ENCODE results near the gene LPP.

LPP gene

DNA sequence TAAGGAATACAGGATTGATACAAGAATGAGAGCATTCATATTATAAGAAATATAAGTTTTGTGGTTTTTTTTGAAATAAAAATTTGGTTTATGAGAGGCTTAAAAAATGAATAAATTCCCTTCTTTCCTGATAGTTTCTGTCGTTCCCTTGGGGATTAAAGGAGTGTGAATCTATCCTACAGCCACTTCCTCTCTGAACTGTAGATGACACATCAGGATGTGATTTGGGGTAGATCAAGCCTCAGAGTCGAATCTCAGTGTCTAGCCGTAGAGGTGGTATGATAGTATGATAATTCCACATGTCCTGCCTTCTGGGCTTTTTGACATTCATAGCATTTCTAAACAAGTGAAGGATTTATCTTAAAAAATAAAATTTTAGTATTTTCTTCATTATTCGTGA lies 343.1 kb downstream of the LPP start:
- no peak for DNase-seq

DNA sequence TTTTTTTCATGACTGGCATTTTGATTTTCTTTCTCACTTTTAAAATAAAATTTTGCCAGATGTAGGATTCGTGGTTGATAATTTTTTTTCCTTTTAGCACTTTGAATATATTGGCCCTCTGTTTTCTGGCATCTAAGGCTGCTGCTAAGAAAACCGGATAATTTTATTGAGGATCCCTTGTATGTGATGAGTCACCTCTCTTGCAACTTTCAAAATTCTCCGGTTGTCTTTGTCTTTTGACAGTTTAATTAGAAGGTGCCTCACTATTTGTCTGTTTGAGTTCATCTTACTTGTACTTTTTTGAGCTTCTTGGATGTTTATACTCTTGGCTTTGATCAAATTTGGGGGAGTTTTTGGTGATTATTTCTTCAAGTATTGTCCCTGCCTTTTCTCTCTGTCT lies 349.7 kb downstream of the LPP start:
- no peak for DNase-seq

DNA sequence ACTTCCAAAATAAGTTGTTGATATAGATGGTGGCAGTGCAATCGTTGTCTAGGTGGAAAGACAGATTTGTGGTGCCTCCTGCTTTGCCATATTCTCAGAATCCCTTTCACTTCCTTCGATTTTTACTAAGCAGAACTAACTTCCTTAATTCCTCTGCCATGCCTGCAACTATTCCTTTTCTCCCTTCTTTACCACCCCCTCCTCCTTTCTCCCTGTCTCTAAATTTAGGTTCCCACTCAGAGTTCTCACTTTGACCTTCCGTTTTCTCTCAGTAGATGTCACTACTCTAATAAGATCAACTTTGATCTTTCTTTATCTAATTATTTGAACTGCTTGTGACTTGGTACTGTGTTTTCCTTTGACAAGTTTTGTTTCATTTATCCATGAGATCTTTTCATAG lies 351.2 kb downstream of the LPP start:
- DNase-seq = no peak

DNA sequence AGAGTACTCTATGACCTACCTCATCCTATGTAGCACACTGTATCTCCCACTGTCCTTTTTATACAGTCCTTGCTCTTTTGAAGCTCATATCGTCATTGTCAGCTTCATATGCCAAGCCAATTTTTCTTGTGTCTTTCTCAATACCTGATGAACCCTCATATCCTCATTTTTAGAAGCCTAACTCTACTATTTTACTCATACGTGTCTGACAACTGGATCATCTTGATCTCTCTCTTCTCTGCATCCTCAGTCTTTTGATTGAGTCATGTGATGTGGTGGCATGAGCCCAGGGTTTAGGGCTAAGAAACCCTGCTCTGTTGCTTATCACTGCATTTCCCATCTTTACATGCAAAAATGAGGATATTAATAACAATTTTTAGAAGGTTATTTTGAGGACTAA lies 352.0 kb downstream of the LPP start:
- DNase-seq = no peak

DNA sequence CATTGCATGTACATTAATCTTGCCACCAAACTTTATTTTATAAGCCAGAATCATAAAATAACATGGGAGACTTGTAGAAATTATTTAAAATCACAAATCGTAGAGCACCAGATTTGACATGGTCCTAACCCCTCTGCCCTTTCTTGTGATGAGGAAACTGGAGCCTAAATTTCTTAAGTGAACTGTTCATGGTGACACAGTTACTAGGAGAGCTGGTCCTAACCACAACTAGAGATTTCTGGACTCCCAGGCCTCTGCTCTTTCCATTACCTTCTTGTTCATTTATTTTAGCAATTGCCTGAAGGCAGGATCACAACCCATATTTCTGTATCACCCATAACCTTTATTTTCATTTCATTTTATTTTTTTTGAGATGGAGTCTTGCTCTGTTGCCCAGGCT lies 352.5 kb downstream of the LPP start:
- DNase-seq = no peak

DNA sequence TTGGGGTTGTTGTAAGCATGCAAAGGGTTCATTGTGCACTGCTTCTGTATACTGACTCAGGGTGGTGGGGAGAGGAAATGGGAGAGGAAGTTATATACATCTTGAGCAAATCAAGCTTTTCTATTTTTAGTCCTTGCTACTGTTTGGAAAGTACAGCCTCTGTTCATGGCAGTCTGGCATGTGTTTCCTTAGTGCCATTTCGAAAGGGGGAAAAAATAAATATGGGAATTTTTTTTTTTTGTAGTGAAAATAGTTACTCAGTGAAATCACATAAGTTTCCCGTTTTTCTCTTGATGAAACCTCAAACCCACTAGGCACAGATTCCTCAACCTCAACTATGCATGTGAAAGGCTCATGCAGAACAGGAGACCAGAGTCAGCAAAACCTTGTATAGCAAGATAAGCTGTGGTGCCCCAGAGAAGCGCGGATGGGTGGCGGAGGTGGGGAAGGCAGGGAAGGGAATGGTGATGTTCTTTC lies 353.3 kb downstream of the LPP start:
- no peak for DNase-seq

DNA sequence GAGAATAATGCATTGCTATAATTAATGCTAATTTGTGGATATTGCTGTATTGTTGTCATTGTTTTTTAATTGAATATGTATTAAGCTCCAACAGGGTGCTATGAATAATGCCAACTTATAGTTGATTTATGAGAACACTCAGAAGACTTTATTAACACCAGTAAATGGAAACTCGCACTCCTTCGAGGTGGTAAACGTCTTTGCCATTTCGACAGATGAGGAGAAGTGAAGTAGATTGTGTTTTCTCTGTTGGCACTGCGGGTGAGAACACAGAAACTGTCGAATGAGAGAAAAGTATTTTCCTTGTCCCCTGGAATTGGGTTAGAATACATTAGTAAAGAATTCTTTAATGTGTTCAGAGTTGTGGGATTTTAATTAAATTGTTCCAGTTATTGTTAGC lies 354.5 kb downstream of the LPP start:
- DNase-seq = no peak

DNA sequence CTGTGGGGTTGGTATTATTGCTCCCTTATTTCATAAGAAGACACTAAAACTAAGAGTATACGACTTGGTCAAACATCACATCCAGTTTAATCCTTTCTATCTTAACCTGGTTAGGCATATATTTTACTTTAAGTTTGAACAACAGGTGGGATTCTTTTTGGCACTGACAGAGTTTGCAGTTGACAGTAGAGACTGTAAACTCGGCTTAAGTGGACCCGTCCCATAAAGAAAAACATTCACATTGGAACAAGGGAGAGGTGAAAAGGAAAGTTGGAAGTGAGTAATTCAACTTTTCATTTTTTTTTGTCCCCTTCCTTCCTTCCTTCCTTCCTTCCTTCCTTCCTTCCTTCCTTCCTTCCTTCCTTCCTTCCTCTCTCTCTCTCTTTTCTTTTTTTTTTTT lies 355.4 kb downstream of the LPP start:
- no peak for DNase-seq

DNA sequence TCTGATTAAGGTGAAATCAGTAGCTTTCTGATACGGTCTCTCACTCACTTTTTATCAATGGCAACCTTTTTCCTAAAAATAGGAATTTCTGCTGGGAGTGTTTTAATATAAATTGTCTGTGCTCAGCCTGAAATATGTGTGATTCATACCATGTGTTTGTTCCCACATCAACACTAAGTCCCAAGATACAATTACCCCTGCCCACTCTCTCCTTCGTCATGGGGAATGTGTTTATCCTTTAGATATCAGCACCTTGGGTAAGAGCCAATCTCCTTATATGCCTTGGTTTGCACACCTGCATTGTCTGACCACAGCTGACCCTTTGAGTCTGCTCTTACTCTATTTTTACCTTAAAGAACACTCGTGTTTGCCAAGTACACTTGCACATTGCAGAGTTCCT lies 356.4 kb downstream of the LPP start:
- DNase-seq = peak; percentile 62

DNA sequence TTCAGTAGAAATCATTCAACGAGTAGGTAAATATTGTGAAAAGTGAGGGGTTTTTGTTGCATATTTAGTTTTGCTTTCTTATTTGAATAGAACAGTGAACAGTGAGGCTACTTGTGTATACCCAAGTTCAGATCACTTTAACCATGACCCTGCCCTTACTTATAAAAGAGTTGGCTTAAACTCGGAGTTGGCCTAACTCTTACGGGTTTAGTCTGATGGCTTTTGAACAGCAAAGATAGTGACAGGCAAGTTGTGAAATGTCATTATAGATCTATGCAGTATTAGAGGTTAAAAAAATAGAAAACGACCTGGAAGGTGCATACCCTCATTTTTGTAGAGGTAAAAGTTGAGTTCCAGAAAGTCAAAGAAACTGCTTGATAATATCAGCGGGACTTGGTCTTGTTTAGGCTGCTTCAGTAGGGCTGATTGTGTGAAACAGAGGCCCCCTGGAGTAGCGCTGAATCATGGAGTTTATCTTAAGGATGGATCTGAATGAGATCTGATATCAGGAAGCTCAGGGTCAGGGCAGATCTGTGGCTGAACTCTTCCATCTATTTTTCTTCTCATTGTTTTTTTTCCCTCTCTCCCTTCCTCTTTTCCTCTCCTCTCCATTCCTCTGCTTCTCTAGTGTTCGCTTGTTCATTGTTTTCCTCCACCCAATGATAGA lies 359.8 kb downstream of the LPP start:
- DNase-seq = no peak

DNA sequence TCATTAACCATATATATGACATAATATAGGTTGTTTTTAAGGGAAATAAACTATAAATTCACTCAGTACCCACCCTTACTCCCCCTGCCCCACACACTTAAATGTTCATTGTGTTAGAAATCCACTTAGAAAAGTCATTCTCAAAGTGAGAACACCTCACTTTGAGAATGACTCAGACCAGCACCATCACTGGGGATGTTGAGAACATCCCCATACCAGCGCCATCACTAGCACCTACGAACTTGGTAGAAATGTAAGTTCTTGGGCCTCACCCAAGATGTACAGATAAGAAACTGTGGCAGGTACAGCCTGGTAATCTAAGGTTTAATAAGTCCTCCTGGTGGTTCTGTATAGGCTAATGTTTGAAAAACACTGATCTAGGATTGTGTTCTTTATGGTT lies 362.6 kb downstream of the LPP start:
- DNase-seq = no peak

DNA sequence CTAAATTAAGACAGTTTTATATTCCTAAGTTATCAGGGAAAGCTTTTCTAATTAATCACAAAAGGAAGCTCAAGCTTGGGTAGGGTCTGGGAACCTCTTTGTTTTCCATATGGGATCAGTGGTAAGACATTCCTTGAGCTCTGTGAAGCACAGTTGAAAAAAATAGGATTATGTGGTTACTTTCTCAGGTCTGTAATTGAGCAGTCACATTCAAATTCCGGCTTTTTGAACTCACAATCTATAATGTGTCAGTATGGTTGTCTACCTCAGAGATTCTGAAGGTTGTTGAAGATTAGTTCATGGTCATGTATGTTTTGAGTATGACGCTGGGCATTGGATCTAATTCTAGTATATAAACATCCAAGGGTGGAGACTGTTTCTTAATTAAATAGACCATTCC lies 364.5 kb downstream of the LPP start:
- DNase-seq = no peak

DNA sequence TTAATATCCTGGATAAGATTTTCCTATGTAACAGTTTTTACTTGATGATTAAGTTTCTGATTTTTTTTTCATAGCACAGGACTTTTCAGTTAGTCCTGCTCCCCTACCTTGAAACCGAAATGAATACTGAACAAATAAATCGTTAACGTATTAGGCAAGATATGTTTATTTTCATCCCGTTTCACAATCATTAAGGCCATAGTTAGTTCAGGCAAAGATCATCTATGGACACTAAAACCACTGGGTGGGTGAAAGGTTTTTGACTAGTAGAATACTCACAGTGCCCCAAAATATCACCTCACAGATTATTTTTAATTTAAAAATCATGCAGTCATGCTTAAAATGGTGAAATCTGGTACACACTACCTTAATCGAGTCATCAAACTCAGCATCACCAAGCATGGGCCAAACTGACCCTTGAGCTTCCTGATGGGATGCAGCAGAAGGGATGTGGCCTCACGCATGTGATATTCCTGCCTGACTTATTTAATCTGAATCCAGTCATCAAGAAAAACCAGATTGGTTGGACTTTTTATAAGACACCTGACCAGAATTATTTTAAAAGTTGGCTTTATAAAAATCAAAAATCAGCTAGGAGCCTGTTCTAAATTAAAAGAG lies 365.0 kb downstream of the LPP start:
- no peak for DNase-seq

DNA sequence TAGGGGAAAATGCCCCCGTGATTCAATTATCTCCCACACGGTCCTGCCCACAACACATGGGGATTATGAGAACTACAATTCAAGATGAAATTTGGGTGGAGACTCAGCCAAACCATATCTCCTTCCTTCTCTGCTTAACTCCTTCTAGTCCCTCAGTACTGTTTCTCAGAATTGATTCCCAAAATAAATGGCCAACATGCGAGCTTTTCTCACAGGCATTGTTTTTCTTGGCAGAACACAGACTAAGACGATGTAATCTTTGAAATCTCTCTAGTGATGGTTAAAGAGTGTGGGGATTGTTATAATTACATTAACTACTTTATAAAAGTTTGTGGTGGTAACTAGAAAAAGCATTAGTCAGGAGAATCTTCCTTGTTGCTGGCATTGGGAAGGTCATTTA lies 366.5 kb downstream of the LPP start:
- no peak for DNase-seq

DNA sequence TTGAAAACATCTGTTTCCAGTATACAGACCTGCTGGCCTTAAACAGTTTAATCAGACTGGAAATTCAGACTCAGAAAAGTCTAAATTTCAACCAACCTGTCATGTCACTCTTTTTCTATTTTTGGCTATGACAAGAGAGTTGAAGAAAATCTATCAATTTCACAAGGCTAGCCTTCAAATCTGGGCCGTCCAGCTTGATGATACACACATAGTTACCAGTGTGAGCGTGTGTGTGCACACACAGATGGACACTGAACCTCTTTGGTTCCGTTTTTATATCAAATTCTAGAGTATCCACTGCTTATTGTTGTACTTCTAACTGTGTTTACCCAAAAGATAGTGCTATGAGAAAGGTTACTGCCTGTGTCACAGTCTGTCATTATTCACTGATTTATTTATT lies 368.2 kb downstream of the LPP start:
- no peak for DNase-seq

DNA sequence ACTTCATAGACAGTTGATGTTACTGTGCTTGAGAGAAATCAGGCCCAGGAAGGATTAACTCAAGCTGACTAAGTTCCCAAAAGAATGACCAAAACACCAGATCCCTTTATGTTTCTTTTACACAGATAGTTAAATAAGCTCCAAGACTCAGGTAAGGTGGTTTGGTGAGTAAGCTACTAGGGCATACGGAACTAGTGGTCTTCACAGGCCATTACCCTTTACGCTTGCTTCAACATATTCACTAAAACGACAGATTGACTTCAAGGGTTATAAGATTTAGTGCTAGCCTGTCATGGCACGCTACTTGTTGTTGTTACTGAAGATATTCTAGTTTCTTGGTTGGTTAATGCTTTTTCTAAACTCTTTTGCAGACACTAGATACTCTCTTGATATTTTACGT lies 369.3 kb downstream of the LPP start:
- no peak for DNase-seq

DNA sequence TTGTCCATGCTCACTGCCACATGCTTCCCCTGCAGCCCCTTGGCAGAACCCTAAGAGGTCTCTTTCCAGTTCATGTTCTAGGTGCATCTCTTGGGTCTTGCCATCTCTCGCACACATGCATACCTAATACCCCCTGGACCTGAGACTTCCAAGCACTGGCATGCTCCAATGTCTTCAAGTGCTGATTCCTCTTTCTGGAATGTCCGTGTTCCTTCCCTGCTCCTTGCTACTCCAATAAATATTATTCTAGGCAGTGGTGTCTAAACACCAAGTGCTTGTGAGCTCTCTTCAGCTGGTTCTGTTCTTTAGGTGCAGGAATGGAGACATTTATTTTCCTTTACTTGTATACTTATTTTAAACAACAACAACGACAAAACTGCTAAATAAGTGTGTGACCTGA lies 370.1 kb downstream of the LPP start:
- DNase-seq = no peak

DNA sequence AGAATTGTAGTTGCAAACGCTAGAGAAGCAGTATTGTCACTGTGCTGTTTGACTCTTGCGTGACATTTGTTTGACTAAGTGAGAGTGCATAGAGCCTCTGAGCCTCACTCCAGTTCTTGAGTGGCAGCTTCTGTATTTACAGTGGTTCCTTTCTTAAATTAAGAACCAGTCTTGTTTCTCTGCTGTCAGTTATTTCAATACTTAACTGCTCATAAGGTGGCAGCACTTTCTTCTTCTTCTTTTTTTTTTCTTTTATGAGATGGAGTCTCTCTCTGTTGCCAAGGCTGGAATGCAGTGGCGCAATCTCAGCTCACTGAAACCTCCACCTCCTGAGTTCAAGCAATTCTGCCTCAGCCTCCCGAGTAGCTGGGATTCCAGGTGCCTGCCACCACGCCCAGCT lies 372.1 kb downstream of the LPP start:
- no peak for DNase-seq

DNA sequence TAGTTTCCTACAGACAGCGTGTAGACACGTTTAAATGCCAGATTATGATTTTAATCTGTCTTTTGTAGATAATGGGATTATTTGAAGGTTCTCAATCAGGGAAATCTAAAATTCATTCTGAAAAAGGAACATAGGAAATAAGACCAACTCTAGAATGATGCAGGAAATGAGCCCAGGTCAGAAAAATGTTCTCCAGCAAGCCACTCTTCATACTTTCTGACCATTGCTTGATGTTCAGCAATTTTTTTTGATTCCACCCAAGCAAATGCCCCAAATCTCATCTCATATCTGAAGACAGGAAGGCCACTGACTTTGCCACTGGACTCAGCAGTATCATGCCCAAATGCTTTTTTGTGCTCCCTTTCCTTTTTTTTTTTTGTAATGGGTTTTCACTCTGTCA lies 373.4 kb downstream of the LPP start:
- no peak for DNase-seq

DNA sequence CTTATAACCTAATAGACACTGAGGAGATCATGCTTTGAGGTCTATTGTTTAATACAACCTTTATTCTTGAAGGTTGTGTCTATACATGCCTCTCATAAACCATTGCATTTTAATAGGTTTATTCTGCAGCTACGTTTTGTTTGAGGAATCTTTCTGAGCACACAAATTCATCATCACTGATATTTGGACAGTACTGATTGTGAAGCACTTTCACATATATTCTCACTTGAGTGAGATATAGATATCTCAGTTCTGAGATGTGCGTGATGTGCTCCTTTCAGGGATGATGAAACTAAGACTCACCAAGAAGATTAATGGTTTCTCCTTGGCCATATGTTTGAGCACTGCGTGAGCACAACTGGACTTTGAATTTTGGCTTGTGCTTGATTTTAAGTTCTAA lies 374.4 kb downstream of the LPP start:
- DNase-seq = no peak

DNA sequence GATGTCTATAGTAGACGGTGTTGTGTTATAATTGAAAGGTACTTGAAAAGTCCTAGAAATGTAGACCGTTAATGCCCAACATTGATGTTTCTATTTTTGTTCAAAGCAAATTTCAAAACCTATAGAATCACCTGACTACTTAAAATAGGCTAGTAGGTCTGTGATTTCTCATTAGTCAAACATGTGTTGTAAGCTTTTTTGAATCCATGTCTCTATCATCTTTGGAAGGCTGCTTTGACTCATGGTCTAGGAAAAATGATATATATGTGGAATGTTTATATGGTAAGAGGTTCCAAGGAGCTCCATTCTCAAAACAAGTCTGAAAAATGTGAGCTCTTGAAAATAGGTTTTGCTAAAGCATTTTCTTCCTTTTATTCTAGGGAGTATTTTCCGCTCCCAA lies 375.3 kb downstream of the LPP start:
- DNase-seq = no peak

DNA sequence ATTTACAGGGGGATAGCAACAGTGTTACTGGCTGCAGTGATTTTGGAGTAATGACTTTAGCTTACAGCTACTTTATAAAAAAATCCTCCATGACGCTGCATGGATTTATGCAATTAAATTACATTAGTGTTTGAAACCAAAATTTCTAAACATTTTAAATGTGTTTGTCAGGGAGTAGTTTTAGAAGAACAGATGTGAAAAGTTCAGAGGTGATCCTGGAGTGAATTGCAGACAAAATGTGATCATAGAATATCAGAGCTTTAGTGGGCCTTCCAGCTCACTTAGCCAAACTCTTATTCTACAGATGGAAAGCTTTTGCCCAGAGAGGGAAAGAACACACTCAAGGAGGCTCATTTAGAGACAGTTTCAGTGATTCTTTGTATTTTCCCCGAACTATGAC lies 376.3 kb downstream of the LPP start:
- no peak for DNase-seq

DNA sequence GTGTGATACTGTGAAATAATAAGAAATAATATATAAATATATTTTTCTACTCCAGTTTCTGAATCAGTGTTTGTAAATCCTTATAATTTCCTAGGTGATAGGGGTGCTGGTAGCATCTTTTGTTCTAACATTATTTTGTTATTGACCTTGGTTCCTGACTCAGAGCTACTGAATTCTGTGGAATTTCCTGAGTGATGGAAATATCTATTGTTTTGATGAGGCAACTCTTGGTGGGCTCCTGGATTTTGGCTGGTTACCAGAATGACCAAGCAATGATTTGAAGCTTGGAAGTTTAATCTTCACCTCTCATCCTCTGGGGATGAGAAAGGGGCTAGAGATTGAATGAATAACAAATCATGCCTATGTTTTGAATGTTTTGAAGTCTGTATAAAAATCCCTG lies 377.3 kb downstream of the LPP start:
- no peak for DNase-seq

DNA sequence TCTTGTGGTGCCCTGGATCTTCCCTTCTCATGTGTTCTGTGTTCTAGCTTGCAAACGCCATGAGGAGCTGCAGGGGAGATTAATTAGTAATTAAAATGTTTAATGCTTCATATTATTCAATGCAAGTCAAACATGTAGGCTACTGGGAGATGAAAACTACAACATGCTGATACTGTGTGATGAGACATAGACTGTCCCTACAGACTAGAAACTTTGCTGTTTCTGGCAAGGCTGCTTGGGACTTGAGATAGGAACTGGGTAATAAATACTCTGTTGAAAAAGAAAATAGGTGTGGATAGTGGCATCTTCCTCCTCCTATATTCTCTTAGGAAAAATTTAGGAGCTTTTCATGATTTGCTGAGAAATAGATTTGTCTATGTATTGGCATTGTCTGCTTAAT lies 379.2 kb downstream of the LPP start:
- DNase-seq = no peak

DNA sequence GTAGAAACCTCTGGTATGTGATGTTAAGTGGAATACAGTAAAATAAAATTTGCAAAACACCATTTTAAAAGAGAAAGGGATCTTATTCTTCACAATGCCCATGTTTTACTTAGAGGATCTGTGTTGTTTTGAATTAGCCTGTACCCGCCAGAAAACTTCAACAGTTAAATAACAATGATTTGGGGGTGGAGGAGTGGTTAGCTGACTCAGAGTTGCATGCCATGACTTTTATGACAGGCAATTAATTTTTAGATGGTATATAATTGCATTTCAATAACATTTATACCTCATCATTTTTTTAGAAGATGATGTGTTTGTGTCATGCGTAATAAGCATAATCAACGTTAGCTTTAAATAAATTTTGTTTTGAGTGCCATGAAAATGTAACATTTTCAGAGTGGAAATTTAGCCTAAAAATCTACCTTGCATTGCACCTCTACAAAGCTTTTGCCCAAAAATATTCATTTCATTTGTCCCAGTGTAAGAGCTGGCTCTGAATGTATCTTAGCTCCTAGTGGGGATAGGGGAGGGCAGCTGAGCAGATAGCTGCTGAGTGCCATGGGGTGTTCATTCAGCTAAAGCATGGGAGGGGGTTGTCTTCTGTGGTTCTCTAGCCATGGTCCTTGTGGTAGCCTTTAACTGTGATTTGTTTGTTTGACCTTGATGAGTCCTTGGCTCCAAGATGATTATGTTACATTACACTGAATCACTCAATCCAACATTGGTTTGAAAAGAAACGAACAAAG lies 379.8 kb downstream of the LPP start:
- DNase-seq = no peak
